NCI-H1092 treated with DMSO at 0.1 percent for 48 hours (cell line): ENCODE data around the gene FANCI.

ENCODE experiments used
- DNase-seq: peaks from one replicate; lab custom pipeline; 2025; lab: John Stamatoyannopoulos, UW

The FANCI gene

GRCh38 chr15:89333011-89333860, 89.5 kb downstream of the FANCI start:
- DNase-seq = no peak

- no peak for DNase-seq
Measured at GRCh38 chr15:89333959-89334509, 90.3 kb downstream of the FANCI start.

- peak; percentile 94 for DNase-seq
Measured at GRCh38 chr15:89334510-89335297, 90.9 kb downstream of the FANCI start, which contains the start of gene POLG. TSS of gene POLG (minus strand) at chr15:89334824. CDS start at chr15:89333754, 1,070 bp downstream.

GRCh38 chr15:89335298-89336041, 91.7 kb downstream of the FANCI start:
- DNase-seq = peak; percentile 84

DNA sequence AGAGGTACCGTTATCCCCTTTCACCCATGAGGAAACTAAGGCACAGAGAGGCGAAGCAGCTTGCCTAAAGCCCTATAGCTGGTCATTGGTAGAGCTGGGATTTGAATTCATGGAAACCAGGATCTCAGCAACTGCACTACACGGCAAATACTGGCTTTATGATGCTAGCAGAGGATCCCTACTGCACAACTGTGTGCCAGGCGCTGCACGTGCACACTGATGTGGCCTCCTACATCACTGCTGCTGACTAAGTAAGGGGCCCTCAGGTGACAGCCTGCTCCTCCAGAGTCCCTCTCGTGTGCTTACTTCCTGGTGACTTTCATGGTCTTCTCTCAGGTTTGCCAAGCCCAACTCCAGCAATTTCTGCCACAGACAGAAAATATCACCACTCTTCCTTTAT, 94.3 kb downstream of the FANCI start:
- DNase-seq = no peak

DNA sequence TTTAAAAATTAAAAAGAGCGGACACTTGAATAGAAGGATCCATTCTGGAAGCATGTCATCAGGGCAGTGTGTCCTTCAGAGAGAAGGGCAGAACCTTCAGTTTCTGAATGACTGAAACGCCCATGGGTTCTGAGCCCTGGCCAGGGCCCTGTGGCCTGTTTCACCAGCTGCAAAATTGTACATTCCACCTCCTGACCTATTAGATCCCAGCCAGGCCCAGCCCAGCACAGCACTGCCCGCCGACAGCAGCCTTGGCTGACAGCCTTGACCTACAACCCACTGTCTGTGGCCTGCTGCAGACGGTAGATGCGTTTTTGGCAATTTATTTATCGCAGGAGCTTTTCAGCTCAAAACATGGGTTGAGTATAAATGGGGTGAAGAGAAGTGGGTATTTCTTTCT, 96.8 kb downstream of the FANCI start:
- no peak for DNase-seq

GRCh38 chr15:89341316-89342005, 97.7 kb downstream of the FANCI start:
- no peak for DNase-seq

GRCh38 chr15:89342840-89343239, 99.1 kb downstream of the FANCI start:
- DNase-seq = no peak

GRCh38 chr15:89345248-89345647, 101.5 kb downstream of the FANCI start:
- no peak for DNase-seq

DNA sequence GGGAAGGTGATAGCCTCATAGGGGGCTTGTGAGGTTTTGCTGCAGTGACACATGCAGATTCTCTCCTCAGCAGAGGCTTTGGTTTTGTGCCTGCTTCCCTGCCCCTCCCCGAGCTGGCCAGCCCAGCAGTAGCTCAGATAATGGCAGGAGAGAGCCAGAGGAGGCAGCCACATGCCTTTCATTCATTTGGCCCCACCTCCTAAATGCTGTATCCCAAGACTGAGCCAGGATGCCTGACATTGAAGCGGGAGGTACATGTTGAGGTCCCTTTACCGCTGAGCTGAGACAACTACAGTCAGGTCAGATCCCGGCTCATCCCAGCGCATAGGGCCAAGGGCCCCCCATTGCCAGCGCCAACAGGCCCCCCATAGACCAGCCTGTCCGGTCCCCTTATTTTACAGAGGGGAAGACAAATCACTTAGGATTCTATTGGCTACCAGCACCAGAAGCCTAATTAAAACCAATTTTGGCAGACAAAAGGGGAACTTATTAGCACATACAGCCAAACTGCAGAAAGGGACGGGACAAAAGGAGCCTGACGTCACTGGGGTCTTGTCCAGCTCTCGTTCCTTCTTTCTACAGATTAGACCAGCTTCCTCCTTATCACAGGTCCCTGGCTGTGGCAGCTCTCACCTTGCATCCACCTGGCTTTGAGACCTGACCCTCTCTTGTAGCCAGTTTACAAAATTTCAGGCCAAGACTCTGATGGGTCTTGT, 102.9 kb downstream of the FANCI start:
- DNase-seq = no peak

DNA sequence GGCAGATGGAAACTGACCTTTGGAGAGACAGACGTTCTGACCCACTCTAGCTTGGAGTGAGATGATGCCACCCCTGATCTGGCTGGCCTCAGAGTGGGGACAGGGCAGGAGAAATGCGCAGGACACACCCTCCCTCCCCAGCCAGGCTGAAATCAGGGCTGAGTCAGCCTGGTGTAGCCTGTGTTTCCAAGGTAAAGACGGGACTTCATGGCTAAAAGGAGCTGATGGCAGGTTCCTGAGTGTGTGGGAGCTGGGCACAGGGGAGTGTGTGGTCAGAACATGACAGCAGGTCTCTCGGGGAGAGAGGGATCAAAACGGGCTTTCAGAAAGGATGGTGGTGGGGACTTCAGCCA, 105.4 kb downstream of the FANCI start:
- no peak for DNase-seq

DNA sequence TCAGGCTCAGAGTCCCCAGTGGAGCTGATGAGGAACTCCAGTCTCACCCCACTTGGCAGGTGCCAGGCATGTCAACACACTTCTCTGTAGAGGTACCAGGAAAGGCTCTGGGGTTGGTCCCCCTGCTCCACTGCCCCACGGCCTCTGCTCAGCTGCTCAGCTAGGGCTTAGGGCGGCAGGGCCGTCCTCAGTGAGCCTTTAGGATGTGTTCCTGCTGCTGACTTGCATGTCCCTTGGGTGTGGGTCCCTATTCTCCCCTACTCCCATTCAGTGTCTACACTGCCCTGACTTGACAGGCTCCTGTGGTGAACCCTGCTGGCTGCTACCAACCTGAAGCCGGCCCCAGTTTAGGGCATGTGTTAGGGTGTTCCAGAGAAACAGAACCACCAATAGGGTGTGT, 108.7 kb downstream of the FANCI start:
- DNase-seq = no peak

GRCh38 chr15:89353991-89354390, 110.2 kb downstream of the FANCI start:
- DNase-seq = no peak

GRCh38 chr15:89356634-89357298, 113.0 kb downstream of the FANCI start:
- DNase-seq = peak; percentile 23

- DNase-seq = no peak
Measured at GRCh38 chr15:89358435-89358754, 114.6 kb downstream of the FANCI start.

DNA sequence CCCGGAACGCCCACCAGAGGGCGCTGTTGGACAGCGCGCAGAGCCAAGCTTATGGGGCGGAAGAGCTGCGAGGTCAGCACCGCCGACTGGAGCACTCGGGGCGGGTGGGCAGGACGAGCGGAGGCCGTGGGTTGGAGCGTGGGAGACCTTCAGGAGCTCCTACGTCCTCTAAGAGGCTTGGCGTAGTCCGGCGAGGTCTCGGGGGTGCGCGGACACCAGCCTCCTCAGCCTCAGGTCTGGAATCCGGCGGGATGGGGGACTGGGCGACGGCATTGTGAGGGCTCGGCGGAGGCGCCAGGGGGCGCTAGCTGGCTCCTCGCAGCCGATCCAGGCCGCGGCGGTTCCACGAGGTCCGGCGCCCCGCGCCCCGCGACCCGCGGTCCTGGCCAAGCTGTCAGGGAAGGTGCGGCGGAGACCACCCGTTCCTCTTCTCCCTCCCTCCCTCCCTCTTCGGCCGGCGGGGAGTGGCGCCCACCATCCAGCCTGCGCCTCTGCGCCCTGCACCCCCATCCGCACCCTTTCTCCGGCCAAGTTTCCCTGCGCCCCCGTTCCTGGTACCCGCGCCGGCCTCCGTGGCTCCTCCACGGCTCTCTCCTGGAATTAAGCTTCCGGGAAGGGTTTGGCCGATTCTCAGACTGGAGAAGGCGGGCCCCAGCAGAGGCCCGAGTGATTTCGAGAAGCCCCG, 115.1 kb downstream of the FANCI start:
- peak; percentile 80 for DNase-seq

DNA sequence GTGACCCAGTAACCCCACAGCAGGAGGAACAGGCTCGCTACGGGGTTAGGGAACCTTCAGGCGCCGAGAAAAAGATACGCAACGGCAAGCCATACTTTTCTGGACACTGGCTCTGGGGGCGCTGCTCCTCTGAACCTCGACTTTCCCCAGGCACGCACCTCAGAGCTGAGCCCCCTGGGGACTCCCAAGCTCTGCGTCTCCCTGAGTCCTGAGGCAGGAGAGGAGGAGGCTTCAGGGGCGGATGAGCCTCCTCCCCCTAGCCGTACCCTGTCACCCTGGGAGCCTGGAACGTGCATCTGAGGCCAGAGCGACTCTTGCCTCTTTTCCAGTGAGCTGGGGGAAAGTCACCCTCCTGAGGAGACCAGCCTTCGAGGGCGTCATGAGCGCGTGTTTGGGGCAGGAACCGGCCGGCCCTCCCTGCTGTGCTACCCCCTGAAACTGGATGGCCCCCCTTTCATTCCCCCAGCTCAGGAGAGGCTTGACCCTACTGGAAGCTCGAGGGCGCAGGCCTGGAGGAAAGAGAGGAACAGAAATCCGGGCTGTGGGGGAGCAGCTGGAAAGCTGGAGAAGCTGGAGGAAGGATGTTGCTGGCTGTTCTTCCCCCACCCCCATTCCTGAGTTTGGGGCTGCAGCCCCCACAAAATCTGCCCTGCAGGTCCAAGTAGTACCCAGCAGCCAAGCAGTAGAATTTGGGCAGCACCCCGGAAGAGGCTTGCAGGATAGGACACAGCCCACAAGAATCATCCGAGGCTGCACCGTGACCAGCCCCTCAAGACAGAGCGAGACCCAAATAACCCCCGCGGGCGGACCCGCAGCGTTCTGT, 115.9 kb downstream of the FANCI start:
- no peak for DNase-seq

DNA sequence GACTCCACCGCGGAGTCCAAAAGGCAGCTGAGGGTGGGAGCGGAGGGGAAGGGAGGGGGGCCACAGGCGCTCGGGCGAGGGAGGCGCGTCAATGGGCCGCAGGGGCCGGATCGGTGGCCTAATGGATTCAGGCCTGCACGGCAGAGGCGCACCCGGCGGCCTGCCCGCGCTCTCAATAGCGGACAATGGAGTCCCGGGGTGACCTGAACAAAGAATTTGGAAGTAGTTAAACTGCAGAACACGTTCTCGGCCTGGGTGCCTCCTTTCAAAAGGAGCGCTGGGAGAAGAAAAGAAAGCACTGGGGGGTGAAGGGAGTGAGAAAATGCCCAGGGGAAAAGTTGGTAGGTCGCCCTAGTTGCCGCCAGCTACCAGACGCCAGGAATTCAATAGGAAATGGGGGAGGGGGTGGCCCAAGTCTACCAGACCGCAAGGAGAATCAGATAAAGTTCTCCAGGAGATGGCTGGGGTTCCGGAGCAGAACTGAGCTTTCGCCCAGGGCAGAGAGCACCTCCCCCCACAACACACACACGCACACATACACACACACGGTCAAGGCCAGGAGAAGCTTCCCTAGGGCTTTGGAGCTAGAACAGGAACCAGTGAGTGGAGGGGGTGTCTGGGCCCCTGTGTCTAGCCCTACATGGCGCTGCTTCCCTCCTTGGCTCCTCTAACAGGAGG, 116.7 kb downstream of the FANCI start:
- no peak for DNase-seq
